Retina (tissue), 1 donor: ENCODE measurements around the gene PIAS4.

ENCODE experiments used
- DNase-seq: peaks from one replicate; pipeline ENCODE4 v3.0.0-alpha.2; 2016

Gene PIAS4

DNA sequence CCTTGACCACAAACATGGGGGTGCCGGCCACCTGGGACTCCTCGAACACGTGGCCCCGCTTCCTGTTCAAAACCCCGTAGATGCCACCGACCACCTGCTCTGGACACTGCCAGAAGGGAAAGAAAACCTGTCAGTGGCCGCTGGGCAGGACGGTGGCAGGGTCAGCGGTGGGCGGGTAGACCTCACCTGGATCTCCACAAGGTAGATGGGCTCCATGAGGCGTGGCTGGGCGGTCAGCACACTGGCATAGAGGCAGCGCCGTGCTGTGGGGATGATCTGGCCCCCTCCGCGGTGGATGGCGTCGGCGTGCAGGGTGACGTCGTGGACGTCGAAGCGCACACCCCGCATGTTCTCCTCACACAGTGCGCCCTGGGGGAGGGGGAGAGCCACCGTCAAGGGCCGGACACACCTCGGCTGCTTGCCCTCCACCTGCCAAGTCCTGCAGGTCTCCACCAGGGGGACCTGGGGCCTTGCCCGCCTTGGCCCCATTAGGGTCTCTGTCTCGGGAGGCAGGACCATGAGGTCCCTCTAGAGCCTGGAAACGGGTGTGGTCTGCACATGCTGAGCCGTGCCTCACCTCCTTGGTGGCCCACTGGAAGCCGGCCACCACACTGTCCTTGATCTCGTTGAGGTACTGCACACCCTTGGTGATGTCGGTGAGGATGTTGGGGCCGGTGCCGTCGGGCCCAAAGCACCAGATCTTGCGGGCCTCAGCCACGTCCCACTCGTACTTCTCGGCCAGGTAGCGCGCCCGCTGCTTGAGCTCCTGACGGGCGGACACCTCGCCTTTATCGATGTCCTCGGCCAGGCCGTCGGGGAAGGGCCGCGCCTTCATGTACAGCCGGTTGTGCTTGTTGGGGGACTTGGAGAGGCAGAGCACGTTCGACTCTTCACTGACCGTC, 30.0 kb upstream of the PIAS4 start:
- no peak for DNase-seq

DNA sequence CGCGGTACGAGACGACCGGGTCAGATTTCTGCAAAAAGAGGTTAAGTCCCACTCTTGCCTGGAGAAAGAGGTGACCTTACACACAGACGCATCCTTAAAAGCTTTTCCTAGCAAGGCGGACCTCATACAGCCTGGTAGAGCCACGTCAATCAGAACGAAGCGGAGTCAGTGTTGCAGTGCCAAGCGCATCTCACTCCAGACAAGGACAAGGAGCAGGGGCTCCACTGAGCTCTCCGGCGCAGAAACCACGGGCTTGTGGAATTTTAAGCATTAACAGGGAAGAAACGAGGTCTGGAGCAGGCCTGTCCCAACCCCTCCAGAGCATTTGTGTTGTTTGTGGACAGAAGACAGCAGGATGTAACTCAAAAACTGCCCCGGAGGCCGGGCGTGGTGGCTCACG, 29.4 kb upstream of the PIAS4 start:
- DNase-seq, result no peak

DNA sequence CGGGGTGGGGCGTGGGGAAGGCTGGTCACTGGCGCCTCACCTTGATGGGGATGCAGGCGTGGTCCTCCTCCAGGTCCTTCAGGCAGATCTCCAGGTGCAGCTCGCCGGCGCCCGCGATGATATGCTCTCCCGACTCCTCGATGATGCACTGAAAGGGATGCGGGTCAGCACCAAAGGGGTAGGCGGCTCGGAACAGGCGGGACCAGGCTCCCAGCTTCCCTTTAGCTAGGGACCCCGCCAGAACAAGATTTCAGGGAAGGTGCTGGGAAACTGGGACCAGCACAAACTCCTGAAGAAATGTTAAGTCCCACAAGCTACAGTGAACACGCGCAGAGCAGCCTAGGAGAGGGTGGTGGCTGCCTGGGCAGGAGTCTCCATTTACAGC, 28.3 kb upstream of the PIAS4 start:
- no peak for DNase-seq

DNA sequence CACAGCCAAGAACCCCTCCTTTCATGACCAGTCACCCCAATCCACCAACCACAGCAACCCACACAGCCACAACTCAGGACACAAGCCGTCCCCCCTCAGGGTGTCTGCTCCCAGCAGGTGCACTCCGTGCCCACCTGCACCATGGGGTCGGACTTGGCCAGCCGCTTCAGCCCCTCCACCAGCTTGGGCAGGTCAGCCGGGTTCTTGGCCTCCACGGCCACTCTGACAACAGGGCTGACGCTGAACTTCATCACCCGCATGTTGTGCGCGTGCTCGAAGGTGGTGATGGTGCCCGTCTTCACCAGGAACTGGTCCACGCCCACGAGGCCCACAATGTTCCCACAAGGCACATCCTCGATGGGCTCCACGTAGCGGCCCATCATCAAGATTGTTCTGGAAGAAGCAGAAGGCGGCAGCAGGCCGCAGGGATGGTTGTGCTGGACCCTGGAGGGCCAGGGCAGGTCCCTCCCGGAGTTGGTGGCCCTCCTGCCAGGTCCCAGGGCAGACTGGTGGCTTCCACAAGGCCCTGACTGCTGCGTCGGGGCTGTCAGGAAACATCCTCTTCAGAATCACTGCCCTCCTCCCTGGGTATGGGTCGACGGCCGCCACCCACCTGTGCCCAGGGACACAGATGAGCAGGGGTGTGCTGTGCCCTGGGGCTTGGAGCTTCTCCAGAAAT, 27.7 kb upstream of the PIAS4 start:
- no peak for DNase-seq

DNA sequence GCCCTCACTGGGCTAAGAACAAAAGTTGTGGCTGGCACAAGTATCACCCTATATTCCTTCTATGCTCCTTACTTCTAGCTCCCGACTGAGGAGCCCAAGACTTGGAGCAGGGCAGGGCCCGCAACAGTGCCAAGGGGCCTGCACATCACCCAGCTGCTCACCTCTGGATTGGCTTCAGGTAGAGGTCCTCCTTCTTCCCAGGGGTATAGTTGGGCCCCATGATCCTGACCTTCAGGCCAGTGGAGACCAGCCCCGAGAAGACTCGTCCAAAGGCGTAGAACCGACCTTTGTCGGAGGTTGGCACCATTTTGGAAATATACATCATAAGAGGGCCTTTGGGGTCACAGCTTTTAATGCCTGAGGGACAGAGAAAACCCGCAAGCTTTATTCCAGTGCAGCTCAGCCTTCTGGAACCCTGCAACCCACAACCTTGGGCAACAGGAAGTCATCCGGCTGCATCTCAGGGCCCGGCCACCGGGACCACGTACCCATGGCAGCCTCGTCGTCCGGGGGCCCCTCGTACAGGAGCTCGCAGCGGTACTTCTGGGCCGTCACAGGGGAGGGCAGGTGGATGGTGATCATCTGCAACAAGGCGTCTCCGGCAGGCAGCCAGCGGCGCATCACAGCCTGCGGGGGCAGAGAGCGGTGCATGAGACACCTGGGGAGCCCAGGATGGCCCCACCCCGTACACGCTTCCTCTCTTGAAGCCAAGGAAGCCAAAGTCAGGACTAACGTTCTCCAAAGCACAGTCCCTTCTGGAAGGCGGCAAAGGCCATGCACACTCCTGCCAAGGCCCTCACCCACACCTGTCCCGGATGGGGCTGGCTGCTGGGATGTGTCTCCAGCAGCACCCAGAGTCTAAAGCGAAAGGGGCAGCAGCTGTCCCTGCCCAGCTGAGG, 26.9 kb upstream of the PIAS4 start:
- no peak for DNase-seq

DNA sequence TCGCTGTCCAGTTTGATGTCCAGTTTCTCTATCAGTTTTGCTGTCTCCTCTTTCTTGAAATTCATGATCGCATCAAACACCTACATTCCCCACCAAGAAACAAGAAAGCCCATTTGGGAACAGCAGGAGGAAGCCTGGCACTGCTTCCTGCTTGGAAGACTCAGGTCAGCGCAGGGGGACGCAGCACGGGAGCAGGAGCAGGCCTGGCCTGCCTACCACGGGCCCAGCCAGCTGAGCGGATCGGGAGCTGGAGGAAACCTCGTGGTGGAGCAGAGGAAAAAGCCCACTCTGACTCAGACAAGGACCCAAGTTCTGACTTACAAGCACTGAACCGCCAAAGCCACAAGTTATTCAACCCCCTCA, 26.2 kb upstream of the PIAS4 start:
- DNase-seq, result no peak

DNA sequence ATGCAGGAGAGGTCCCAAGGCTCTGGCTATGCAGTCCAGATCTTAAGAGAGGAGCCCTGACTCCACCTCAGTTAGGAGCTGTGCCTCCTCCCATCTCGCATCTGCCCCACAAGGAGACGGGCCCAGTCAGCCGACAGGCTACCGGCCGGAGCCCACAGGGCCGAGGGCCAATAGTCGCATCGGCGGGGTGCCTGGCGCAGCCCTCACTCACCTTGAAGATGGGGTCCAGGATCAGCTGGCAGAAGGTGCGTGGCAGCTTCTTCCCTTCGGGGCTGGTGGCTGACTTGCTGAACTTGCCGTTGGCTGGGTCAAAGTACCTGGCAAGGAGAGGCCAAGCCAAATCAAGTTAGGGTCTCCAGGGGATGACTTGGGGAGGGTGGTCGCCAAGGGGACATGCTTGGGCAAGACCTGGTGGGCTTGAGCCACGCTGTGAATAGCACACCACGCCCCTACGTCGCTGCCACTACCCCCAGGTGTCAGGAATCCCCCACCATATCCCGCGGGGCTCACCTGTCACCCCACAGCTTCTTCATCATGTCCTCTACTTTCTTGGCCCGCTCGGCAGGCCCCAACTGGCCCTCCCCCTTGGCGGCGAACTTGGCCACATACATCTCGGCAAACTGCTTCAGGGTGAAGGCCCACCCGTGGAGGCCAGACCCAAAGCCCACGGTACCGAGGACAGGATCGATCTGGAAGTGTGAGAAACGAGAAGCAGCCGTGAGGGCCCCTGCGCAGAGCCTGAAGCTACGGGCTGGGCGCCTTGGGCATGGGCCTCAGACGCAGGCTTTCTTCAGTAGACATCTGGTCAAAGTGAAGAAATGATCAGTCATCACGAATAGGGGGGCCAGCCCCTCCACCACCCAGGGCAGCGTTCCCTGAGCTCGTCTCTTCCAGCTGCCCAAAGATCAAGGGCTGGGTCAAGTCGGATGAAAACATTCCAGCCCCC, 25.5 kb upstream of the PIAS4 start:
- DNase-seq, result no peak

DNA sequence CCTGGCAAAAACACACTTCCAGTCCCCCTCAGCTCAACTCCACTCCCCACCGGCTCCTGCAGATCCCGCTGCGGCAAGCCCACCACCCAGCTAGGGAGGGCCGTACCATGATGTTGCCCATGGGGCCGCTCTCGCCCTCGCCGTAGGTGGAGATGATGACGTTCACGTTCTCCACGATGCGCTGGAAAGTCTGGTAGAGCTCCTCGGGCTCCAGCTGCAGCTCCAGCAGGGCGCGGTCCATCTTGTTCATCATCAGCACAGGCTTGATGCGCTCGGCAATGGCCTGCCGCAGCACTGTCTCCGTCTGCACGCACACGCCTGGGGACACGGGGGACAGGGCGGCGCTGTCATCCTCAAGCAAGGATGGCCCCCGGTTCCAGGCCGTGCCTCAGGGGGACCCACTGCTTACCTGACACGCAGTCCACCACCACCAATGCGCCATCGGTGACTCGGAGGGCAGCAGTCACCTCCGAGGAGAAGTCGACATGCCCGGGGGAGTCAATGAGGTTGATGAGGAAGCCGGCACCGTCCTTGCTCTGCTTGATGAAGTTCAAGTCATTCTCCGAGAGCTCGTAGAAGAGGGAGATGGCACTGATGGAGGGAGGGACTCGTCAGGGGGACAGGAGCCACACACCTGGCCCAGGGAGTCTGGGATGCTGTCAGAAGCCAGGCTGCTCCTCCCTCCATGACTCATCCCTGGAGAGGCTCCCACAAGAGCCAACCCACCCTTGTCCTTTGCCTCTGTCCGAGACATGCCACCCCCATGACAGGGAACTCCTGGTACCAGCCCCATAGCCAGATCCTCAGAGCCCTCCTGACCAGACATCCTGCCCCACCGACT, 24.6 kb upstream of the PIAS4 start:
- DNase-seq, result no peak

DNA sequence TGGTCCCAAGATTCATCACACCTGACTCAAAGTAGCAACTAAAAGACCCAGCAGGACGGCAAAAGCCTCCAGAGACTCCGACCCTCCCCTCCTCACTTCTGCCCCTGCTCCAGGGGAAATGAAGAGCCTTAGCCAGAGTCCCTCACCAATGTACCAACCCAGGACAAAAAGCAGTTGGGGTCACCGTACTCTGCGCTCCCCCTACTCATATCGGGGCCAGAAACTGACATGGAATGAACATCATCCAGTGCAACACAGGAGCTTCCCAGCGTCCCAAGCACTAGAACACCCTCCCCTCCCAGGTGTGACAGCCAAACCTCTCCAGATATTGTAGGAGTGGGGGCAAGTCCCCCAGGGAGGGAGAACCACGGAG, 24.0 kb upstream of the PIAS4 start:
- no peak for DNase-seq

DNA sequence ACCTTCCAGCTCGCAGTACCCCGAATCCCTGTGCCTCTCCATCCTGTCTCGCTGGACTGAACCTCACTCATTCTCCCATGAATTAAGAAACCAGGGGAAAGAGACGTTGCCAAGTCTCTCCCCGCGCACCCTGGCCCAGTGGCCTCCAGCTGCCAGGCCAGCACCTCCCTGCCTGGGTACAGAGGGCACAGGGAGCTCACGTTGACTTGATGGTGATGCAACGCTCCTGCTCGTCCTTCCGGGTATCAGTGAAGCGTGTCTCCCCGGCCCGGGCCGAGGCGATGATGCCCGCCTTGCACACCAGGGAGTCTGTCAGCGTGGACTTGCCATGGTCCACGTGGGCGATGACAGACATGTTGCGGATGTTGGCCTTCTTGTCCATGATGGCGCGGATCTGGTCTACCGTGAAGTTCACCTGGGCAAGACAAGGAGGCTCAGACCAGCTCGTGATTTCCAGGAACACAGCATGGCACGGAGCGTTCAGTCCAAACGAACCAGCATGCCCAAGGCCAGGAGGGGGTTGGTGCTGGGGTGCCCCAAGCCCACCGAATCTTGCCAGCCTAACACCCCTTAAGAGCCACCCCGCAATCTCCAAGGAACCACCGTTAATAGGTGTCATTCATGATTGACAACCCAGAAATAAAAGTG, 23.5 kb upstream of the PIAS4 start:
- DNase-seq, result no peak

DNA sequence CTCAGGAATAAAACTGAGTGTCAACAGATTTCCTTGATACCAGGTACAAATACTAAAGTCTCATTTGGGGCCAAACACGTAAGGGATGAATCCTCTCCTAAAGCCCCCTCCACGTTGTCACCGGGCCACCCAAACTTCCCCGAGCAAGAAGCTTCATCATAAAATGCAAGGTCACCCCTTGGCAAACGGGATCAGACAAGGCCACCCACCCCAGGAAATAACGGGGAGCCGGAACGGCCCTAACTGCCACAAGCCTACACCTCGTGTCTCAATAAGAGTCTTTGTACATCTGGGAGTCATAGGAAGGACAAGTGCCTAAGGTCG, 23.0 kb upstream of the PIAS4 start:
- peak; percentile 22 for DNase-seq

DNA sequence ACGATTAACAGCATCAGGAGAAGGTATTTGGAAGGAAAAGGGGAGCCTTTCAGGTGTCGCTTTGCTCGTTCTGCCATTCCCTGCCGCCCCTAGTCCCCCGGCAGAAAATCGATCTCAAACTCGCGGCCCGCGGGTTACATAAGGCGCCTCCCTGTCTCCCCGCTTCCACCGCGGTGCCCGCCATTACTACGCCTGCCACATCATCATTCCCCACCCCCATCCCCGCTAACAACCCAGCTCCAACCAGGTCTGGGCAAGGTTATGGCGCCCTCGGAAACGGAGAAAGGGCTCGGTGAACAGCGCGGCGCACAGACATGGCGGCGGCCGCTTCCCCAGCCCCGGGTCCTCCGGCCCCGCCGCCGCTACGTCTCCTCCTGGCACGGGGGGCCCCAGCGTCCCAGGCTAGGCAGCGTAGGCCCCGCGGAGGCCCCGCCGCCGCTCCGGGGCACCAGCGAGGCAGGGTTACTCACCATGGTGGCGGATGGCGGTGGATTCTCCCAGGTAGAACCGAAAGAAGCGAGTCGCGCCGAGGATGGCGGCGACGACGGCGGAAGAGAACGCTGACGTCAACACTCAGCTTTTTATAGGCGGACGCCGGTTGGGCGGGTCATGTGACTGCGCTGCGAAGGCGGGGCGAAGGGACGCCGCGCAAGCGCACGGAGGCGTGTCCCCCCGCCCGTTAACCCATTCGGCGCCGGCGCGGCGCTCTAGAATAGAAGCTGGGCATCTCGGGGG, 22.5 kb upstream of the PIAS4 start, which contains the start of gene EEF2:
Gene EEF2, minus strand, starts transcription at position 556 of the 735 bp plus-strand sequence. Its CDS starts 83 bp downstream, at position 473.
- peak; percentile 98 for DNase-seq

DNA sequence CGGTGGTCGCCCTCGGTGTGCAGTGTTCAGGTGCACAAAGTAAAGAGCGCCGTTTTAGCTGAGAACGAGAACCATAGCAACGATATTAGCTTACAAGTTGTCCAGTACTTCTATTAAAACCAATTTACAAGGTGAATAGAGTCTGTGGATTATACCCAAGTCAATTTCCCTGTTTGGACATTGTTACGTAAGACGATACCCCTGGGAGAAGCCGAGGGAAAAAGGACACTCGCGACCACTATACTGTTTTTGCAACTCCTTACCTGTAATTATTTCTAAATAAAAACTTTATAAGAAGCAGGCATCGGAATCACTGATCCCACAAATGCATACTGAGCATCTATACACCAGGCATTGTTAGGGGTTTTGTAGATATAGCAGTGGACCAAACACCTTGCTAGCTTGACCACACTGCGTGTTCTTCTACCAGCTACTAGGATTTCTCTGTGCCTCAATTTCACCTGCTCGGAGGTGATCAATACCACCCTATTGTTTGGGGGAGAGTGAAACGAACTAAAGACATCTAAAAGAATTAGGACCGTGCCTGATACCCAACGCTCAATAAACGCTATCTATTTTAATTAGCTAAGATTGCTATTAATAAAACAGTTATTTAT, 21.8 kb upstream of the PIAS4 start:
- no peak for DNase-seq

DNA sequence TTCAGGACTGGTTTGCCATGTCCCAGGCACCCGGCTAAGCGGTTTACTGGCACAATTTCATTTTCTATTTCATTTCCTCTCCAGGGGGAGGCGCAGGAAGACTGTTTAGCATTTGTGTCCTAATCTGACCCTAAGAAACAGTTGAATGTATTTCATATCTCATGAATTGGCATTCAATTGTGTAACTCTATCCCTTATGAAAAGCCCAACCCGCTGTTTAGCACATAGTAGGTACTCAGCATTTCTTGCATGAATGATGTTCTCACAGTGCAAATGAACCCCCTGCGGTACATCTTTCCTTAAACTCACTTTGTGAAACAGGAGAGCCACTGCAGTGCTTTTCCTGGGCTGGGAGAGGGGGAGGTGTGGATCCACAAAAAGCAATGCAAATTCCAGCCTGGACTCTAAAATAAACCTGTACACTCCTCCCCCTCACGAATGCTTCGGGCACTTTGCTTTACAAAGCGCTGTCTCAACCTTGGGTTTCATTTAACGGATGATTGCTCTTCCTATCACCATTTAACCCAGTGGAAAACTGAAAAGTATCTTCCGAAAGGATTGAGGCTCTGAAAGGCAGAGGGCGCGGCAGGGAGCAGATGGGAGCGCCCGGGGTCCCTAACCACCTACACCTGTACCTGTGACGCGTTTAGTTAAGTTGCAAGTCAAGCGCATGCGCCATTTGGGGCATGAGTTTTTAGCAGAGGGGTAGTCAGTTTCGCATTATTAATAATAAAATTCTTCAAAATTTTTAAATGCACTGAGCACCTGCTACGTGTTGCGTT, 21.1 kb upstream of the PIAS4 start:
- peak; percentile 57 for DNase-seq

DNA sequence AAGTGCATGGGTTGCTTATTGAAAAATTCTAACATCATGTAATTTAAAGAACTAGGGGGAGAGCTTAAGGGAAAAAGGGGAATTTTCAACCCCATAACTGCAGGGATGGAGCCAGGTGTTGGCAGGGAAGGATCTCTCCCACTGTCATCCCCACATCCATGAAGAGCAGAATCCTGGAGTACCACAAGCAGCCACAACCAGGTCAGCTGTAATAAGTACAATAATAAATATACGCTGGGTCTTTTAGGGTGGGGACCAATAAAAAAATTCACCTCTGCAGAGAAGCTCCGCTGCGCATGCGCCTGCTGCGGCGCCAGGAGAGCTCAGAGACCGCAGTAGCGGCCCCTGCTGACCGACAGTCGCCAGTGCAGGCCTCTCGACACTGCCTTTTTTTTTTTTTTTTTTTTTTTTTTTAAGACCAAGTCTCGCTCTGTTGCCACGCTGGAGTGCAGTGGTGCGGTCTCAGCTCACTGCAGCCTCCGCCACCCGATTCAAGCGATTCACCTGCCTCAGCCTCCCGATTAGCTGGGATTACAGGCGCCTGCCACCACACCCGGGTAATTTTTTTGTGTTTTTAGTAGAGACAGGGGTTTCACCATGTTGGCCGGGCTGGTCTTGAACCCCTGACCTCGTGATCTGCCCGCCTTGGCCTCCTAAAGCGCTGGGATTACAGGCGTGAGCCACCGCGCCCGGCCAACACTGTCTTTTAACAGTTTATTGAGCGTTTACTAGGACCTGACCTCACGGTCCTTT, 19.7 kb upstream of the PIAS4 start:
- peak; percentile 93 for DNase-seq

DNA sequence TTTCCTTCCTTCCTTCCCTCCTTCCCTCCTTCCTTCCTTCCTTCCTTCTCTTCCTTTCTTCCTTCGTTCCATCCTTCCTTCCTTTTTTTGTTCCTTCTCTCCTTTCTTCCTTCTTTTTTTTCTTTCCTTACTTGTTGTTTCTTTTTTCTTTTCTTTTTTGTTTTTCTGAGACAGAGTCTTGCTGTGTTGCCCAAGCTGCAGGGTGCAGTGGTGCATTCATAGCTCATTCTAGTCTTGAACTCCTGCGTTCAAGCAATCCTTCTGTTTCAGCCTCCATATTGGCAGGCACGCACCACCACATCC, 16.8 kb upstream of the PIAS4 start:
- DNase-seq, result no peak

DNA sequence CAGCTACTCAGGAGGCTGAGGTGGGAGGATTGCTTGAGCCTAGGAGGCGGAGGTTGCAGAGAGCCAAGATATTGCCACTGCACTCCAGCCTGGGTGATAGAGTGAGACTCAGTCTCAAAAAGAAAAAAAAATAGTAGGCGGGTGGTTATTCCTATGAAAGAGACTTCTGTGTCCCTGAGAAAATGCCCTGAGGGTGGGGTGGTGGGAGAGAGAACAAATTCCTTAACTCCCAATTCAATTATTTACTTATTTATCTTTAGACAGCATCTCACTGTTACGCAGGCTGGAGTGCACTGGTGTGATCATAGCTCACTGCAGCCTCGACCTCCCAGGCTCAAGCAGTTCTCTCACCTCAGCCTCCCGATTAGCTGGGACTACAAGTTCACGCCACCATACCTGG, 11.9 kb upstream of the PIAS4 start:
- DNase-seq, result no peak
